CD14-positive monocyte (primary cell): ENCODE measurements around the gene RBM19. TPM values are rescaled to one million over a fixed set of nuclear protein-coding genes. Genes with fewer than 3 reads are reported as not detected.
A peak's percentile ranks its signal among the peaks of the same experiment; 100 is the strongest.

Experiments used
- DNase-seq, 3 donors: peaks; one replicate each; pipeline ENCODE4 v3.0.0-alpha.2; 2011 to 2022
- H2AFZ ChIP-seq: 2 replicates; pipeline ENCODE4 v1.6.0; 2012; ENCODE audit warnings: mild to moderate bottlenecking, low read depth, low read length, inconsistent platforms; ENCODE audit not compliant: insufficient read depth, poor library complexity, severe bottlenecking
- H3K27ac ChIP-seq, 2 donors: 1 replicate in 1 of 2; 2 replicates in 1 of 2; pipeline ENCODE4 v1.5.1; 2012 to 2013; ENCODE audit warnings: low read length in 2 of 2, control low read depth in 1 of 2, inconsistent platforms in 1 of 2, low read depth in 1 of 2, mild to moderate bottlenecking in 1 of 2
- H3K27me3 ChIP-seq, 2 donors: one replicate each; pipeline versions ENCODE4 v1.6.0 to v1.6.1; 2011 to 2013; ENCODE audit warnings: low read length in 2 of 2; ENCODE audit not compliant: control insufficient read depth in 2 of 2, insufficient read depth in 2 of 2
- H3K36me3 ChIP-seq, 2 donors: replicated peaks in 1 of 2; 1 replicate in 1 of 2; 2 replicates in 1 of 2; pipeline versions ENCODE4 v1.5.1 to v1.6.1; 2012 to 2013; ENCODE audit warnings: low read length in 2 of 2, control low read depth in 1 of 2, inconsistent platforms in 1 of 2, mild to moderate bottlenecking in 1 of 2; ENCODE audit not compliant: insufficient read depth in 2 of 2, control insufficient read depth in 1 of 2
- H3K4me1 ChIP-seq, 2 donors: 1 replicate in 1 of 2; 2 replicates in 1 of 2; pipeline versions ENCODE4 v1.5.1 to v1.6.1; 2012 to 2013; ENCODE audit warnings: low read length in 2 of 2, control low read depth in 1 of 2, inconsistent platforms in 1 of 2, mild to moderate bottlenecking in 1 of 2, moderate library complexity in 1 of 2; ENCODE audit not compliant: insufficient read depth in 2 of 2, control insufficient read depth in 1 of 2
- H3K4me2 ChIP-seq: replicated peaks from 2 replicates; pipeline ENCODE3; 2012; ENCODE audit warnings: low read length, moderate library complexity, mild to moderate bottlenecking; ENCODE audit not compliant: poor library complexity, severe bottlenecking; ENCODE audit errors: extremely low read depth
- H3K4me3 ChIP-seq, 3 experiments: fragments of 200-600 bp in 1 of 3; sonication (generic) in 1 of 3; replicated peaks in 1 of 3; 1 replicate in 2 of 3; 2 replicates in 1 of 3; pipeline ENCODE4 v1.5.1; 2011 to 2013; ENCODE audit warnings: low read length in 3 of 3, mild to moderate bottlenecking in 3 of 3, control low read depth in 2 of 3, low read depth in 2 of 3, inconsistent platforms in 1 of 3, moderate library complexity in 1 of 3
- H3K79me2 ChIP-seq: 2 replicates; pipeline ENCODE4 v1.6.0; 2012; ENCODE audit warnings: mild to moderate bottlenecking, control low read depth, inconsistent platforms, low read length, moderate library complexity; ENCODE audit not compliant: insufficient read depth
- H3K9ac ChIP-seq: 2 replicates; pipeline ENCODE4 v1.6.0; 2017; ENCODE audit warnings: low read length, mild to moderate bottlenecking; ENCODE audit not compliant: insufficient read depth, poor library complexity, severe bottlenecking
- H3K9me3 ChIP-seq, 2 donors: replicated peaks in 1 of 2; 1 replicate in 1 of 2; 2 replicates in 1 of 2; pipeline versions ENCODE4 v1.5.1 to v1.6.1; 2012 to 2013; ENCODE audit warnings: low read length in 2 of 2, control low read depth in 1 of 2; ENCODE audit not compliant: control insufficient read depth in 1 of 2, insufficient read depth in 1 of 2
- H4K20me1 ChIP-seq: 2 replicates; pipeline ENCODE4 v1.6.0; 2012; ENCODE audit warnings: mild to moderate bottlenecking, low read length, control low read depth, moderate library complexity; ENCODE audit not compliant: insufficient read depth
- H3K27ac Mint-ChIP-seq, 7 donors: one replicate each; pipeline ENCODE4 v1.8.0; 2020; ENCODE audit warnings: mild to moderate bottlenecking in 7 of 7, mixed read lengths in 7 of 7, moderate library complexity in 6 of 7, inconsistent platforms in 2 of 7
- H3K27me3 Mint-ChIP-seq, 3 donors: one replicate each; pipeline ENCODE4 v1.8.0; 2021 to 2022; ENCODE audit warnings: low read depth in 3 of 3, mild to moderate bottlenecking in 3 of 3, mixed read lengths in 3 of 3, moderate library complexity in 3 of 3, inconsistent platforms in 1 of 3
- H3K36me3 Mint-ChIP-seq, 2 donors: one replicate each; pipeline ENCODE4 v1.8.0; 2020; ENCODE audit warnings: mixed read lengths in 2 of 2, inconsistent platforms in 1 of 2, mild to moderate bottlenecking in 1 of 2
- H3K4me1 Mint-ChIP-seq: one replicate; pipeline ENCODE4 v1.8.0; 2020; ENCODE audit warnings: mild to moderate bottlenecking, mixed read lengths
- H3K4me3 Mint-ChIP-seq, 2 donors: one replicate each; pipeline ENCODE4 v1.8.0; 2020; ENCODE audit warnings: mild to moderate bottlenecking in 2 of 2, mixed read lengths in 2 of 2, moderate library complexity in 1 of 2
- H3K9me3 Mint-ChIP-seq, 7 donors: one replicate each; pipeline ENCODE4 v1.8.0; 2020 to 2022; ENCODE audit warnings: mixed read lengths in 7 of 7, mild to moderate bottlenecking in 6 of 7, moderate library complexity in 6 of 7, inconsistent platforms in 2 of 7
- CTCF ChIP-seq: fragments of 200-600 bp; IDR thresholded peaks from one replicate; pipeline ENCODE4 v1.8.0; 2022; ENCODE audit warnings: antibody characterized with exemption, mild to moderate bottlenecking
- WGBS: methylation state at CpG from one replicate; pipeline ENCODE4 v1.1.5; 2013; ENCODE audit warnings: missing lambda C conversion rate; ENCODE audit not compliant: insufficient coverage; 5-methylcytosine and 5-hydroxymethylcytosine counted together
- intact Hi-C, 2 donors: fragments of 100-400 bp; cut with micrococcal nuclease; formaldehyde crosslinking; loops; one replicate each; pipeline versions ENCODE4 v1.15.0 to v1.15.1; 2023
- polyA plus RNA-seq, 3 donors: library from polyadenylated mRNA; depleted of rRNA in 1 of 3; unstranded in 2 of 3; stranded (reverse) in 1 of 3; fragments of 300-500 nt in 2 of 3; fragments of >200 nt in 1 of 3; fragmentation: Illumina TruSeq in 2 of 3; gene quantifications; 1 replicate in 2 of 3; 2 replicates in 1 of 3; pipeline ENCODE4 v1.2.3, GENCODE V29; 2012 to 2021

RBM19 gene
- polyA plus RNA-seq, 3 donors: 2.1 to 30.4 (median 2.2) TPM

GRCh38 chr12:113942209-113942608 is 23.9 kb downstream of the RBM19 start:
- Mint-ChIP-seq H3K27me3 (peaks cover 0 to 2% (median 1%) of the 10 kb centered on the region in 3 donors), H3K4me1 (no peaks in the 10 kb centered on the region), H3K36me3 (peaks cover 83 to 93% of the 10 kb centered on the region in 2 donors), H3K4me3 (no peak overlapping the region), H3K27ac (peak overlapping the region in 1 of 7 donors; percentile 66), H3K9me3 (peaks cover 0 to 1% (median 0%) of the 10 kb centered on the region in 7 donors)
- Histone ChIP-seq H4K20me1 (no peaks in the 10 kb centered on the region), H3K79me2 (no peaks in the 10 kb centered on the region), H2AFZ (no peak overlapping the region), H3K4me2 (no peak overlapping the region), H3K9ac (no peak overlapping the region), H3K4me3 (no peak overlapping the region), H3K9me3 (no peaks in the 10 kb centered on the region), H3K36me3 (peaks cover 86 to 87% of the 10 kb centered on the region in 2 donors), H3K27ac (no peak overlapping the region), H3K4me1 (no peaks in the 10 kb centered on the region), H3K27me3 (no peaks in the 10 kb centered on the region)
- no peak for DNase-seq
- WGBS: 89% methylated on average over 3 of the region's 15 CpGs
- intact Hi-C loops: no loop called here
- TF ChIP-seq CTCF: no peak

- TF ChIP-seq CTCF: no peak
- Histone ChIP-seq H3K9me3 (no peaks in the 10 kb centered on the region), H3K4me2 (no peak overlapping the region), H3K9ac (no peak overlapping the region), H4K20me1 (no peaks in the 10 kb centered on the region), H3K4me3 (no peak overlapping the region), H3K27ac (no peak overlapping the region), H3K27me3 (no peaks in the 10 kb centered on the region), H2AFZ (no peak overlapping the region), H3K4me1 (no peaks in the 10 kb centered on the region), H3K36me3 (peaks cover 86 to 87% of the 10 kb centered on the region in 2 donors), H3K79me2 (no peaks in the 10 kb centered on the region)
- no peaks in the 10 kb centered on the region for H3K4me1 Mint-ChIP-seq
- peaks cover 0 to 1% (median 0%) of the 10 kb centered on the region in 7 donors for H3K9me3 Mint-ChIP-seq
- intact Hi-C loops: no loop called here
- peaks cover 0 to 2% (median 0%) of the 10 kb centered on the region in 3 donors for H3K27me3 Mint-ChIP-seq
- DNase-seq: no peak
- H3K4me3 Mint-ChIP-seq: no peak overlapping the region
- no peak overlapping the region for H3K27ac Mint-ChIP-seq
- peaks cover 83 to 91% of the 10 kb centered on the region in 2 donors for H3K36me3 Mint-ChIP-seq
- no CpG with 5 or more reads among the region's 1 CpG for WGBS
Measured at GRCh38 chr12:113941208-113941486, 25.0 kb downstream of the RBM19 start.
